Measurements from ENCODE around the gene PIAS4.

DNA sequence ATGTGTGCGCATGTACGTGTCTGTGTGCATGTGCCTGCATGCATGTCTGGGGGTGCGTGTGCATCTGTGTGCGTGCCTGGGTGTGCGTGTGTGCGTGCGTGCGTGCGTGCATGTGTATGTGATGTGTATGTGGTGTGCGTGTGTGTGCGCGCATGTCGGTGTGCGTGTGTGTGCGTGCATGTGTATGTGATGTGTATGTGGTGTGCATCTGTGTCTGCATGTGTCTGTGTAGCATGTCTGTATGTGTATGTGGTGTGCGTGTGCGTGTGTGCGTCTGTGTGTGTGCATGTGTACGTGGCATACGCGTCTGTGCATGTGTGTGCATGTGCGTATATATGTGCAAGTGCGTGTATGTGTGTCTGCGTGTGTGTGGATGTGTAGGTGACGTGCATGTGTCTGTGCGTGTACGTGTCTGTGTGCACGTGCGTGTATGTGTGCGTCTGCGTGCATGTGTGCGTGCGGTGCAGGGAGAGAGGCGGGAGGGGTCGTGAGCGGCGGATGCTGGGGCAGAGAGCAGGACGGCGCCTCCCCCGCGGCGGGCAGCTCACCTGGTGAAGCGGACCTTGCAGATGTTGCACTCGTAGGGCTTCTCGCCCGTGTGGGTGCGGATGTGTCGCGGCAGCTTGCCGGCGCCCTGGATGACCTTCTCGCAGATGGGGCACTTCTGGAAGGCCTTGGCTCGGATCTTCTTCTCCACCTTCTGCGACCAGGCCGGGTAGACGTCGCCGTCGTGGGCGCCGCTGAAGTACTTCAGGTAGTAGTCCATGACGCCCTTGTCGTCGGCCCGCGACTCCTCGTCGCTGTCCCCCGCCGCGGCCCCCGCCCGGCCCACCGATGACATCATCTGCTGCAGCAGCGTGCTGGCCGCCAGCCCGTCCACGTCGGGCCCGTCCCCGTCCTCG is 46.1 kb downstream of the PIAS4 start:
- TF ChIP-seq MEF2D (tag; conservative IDR thresholded peaks at IDR 0.05; ENCODE audit: low read depth): no peak
- TF ChIP-seq SMARCE1 (IDR thresholded peaks at IDR 0.05): no peak
- TF ChIP-seq U2AF2 (optimal IDR thresholded peaks at IDR 0.05; ENCODE audit: low read depth, low read length): no peak
- no peak for TF ChIP-seq POU5F1 (IDR thresholded peaks at IDR 0.05; ENCODE audit: borderline replicate concordance, low read depth, low read length, partially characterized antibody)
- TF ChIP-seq TCF7L2 (IDR thresholded peaks at IDR 0.05; ENCODE audit: low read depth, low read length): no peak
- TF ChIP-seq, protein P1, sequence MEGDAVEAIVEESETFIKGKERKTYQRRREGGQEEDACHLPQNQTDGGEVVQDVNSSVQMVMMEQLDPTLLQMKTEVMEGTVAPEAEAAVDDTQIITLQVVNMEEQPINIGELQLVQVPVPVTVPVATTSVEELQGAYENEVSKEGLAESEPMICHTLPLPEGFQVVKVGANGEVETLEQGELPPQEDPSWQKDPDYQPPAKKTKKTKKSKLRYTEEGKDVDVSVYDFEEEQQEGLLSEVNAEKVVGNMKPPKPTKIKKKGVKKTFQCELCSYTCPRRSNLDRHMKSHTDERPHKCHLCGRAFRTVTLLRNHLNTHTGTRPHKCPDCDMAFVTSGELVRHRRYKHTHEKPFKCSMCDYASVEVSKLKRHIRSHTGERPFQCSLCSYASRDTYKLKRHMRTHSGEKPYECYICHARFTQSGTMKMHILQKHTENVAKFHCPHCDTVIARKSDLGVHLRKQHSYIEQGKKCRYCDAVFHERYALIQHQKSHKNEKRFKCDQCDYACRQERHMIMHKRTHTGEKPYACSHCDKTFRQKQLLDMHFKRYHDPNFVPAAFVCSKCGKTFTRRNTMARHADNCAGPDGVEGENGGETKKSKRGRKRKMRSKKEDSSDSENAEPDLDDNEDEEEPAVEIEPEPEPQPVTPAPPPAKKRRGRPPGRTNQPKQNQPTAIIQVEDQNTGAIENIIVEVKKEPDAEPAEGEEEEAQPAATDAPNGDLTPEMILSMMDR (IDR thresholded peaks at IDR 0.05 in 2 of 3, conservative IDR thresholded peaks at IDR 0.05 in 1 of 3; ENCODE audit: insufficient read depth in 2 of 3, low read depth in 1 of 3, low read length in 3 of 3): no peak
- TF ChIP-seq TAF1 (IDR thresholded peaks at IDR 0.05; ENCODE audit: control insufficient read depth, extremely low read depth, insufficient read depth, low read length, severe bottlenecking): no peak
- TF ChIP-seq FOS (IDR thresholded peaks at IDR 0.05; ENCODE audit: extremely low read depth, insufficient read length): no peak
- no peak for TF ChIP-seq E2F4 (CRISPR knock-in tag; IDR thresholded peaks at IDR 0.05; ENCODE audit: low read depth)
- no peak for TF ChIP-seq HOXB6 (CRISPR knock-in tag; IDR thresholded peaks at IDR 0.05; ENCODE audit: borderline replicate concordance)
- TF ChIP-seq RUNX1 (IDR thresholded peaks at IDR 0.05; ENCODE audit: low read depth): no peak
- TF ChIP-seq, protein P2, sequence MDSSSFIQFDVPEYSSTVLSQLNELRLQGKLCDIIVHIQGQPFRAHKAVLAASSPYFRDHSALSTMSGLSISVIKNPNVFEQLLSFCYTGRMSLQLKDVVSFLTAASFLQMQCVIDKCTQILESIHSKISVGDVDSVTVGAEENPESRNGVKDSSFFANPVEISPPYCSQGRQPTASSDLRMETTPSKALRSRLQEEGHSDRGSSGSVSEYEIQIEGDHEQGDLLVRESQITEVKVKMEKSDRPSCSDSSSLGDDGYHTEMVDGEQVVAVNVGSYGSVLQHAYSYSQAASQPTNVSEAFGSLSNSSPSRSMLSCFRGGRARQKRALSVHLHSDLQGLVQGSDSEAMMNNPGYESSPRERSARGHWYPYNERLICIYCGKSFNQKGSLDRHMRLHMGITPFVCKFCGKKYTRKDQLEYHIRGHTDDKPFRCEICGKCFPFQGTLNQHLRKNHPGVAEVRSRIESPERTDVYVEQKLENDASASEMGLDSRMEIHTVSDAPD (CRISPR knock-in tag; IDR thresholded peaks at IDR 0.05): no peak
